NOMO-1 treated with DMSO at 0.1 percent for 48 hours (cell line): Measurements from ENCODE around the gene STX1A.

Experiments used
- DNase-seq: peaks from one replicate; lab custom pipeline; 2025; ENCODE audit not compliant: unreplicated experiment; lab: John Stamatoyannopoulos, UW

Gene STX1A

GRCh38 chr7:73718905-73719805 lies at the start of gene STX1A:
STX1A (minus strand) TSS chr7:73719669; CDS start chr7:73719631, 38 bp downstream.
- DNase-seq = peak; percentile 70

GRCh38 chr7:73768641-73769480 lies 49.4 kb upstream of the STX1A start:
- DNase-seq = no peak

GRCh38 chr7:73766556-73767229 lies 47.2 kb upstream of the STX1A start:
- no peak for DNase-seq

GRCh38 chr7:73762659-73762999 lies 43.2 kb upstream of the STX1A start:
- DNase-seq = no peak

- DNase-seq = no peak
These were observed 42.6 kb upstream of the STX1A start for GRCh38 chr7:73761854-73762658.

GRCh38 chr7:73758581-73759138 lies 39.2 kb upstream of the STX1A start:
- DNase-seq = no peak

- peak; percentile 96 for DNase-seq
These were observed 30.7 kb upstream of the STX1A start for GRCh38 chr7:73749931-73750776.

GRCh38 chr7:73746378-73746777 lies 26.9 kb upstream of the STX1A start:
- DNase-seq = no peak

- DNase-seq = no peak
These were observed 23.5 kb upstream of the STX1A start for GRCh38 chr7:73742753-73743641.

GRCh38 chr7:73742338-73742752 lies 22.9 kb upstream of the STX1A start:
- DNase-seq = no peak

- no peak for DNase-seq
These were observed 22.1 kb upstream of the STX1A start for GRCh38 chr7:73741600-73741999.

- no peak for DNase-seq
These were observed 21.3 kb upstream of the STX1A start for GRCh38 chr7:73740771-73741170.

- DNase-seq = no peak
These were observed 20.7 kb upstream of the STX1A start for GRCh38 chr7:73740212-73740611.

GRCh38 chr7:73739387-73739767 lies 19.9 kb upstream of the STX1A start:
- no peak for DNase-seq

- DNase-seq = peak; percentile 99
These were observed 19.3 kb upstream of the STX1A start, which contains the start of gene ABHD11 for GRCh38 chr7:73738612-73739386. ABHD11 (minus strand) TSS chr7:73738802; CDS start chr7:73738770, 32 bp downstream.

GRCh38 chr7:73738220-73738611 lies 18.7 kb upstream of the STX1A start:
- peak; percentile 84 for DNase-seq

- DNase-seq = no peak
These were observed 18.2 kb upstream of the STX1A start for GRCh38 chr7:73737491-73738219.
